ENCODE measurements around the gene ZNF541.
A peak's percentile ranks its signal among the peaks of the same experiment; 100 is the strongest.

DNA sequence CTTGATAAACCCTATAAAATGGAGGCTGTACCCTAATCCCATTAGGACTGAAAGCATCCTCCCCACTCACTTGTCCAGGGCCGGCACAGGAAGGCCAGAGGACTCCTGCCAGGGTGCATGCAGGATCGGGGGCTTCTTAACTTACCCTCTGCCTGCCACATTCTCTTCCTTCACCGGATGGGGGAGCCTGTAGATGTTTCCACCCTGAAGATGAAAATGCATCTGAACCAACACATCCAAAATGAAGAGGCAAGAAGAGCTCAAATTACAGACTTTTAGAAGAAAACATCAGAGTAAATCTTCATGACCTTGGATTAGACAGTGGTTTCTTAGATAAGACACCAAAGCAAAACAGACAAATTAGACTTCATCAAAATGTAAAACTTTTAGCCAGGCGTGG, 32.2 kb downstream of the ZNF541 start:
- TF ChIP-seq, protein P1, sequence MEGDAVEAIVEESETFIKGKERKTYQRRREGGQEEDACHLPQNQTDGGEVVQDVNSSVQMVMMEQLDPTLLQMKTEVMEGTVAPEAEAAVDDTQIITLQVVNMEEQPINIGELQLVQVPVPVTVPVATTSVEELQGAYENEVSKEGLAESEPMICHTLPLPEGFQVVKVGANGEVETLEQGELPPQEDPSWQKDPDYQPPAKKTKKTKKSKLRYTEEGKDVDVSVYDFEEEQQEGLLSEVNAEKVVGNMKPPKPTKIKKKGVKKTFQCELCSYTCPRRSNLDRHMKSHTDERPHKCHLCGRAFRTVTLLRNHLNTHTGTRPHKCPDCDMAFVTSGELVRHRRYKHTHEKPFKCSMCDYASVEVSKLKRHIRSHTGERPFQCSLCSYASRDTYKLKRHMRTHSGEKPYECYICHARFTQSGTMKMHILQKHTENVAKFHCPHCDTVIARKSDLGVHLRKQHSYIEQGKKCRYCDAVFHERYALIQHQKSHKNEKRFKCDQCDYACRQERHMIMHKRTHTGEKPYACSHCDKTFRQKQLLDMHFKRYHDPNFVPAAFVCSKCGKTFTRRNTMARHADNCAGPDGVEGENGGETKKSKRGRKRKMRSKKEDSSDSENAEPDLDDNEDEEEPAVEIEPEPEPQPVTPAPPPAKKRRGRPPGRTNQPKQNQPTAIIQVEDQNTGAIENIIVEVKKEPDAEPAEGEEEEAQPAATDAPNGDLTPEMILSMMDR (IDR thresholded peaks at IDR 0.05) = peak in 2 of 12 donors; percentile 17 to 35
- TF ChIP-seq POLR2A (IDR thresholded peaks at IDR 0.05) = no peak
